SK-N-SH (cell line): ENCODE data around the gene PPP5C.

Source experiments
- CHD2 ChIP-seq: fragments of 150-350 bp; IDR thresholded peaks from 2 replicates; pipeline ENCODE4 v1.6.1; 2018; ENCODE audit warnings: low read length; ENCODE audit not compliant: partially characterized antibody
- EP300 ChIP-seq, 2 experiments: IDR thresholded peaks; 2 replicates each; pipeline versions ENCODE4 v1.4.0 to v1.6.1; 2012; ENCODE audit warnings: borderline replicate concordance in 1 of 2, low read depth in 1 of 2, low read length in 1 of 2
- FOXM1 ChIP-seq: IDR thresholded peaks from 2 replicates; pipeline ENCODE4 v1.4.0; 2012; ENCODE audit warnings: low read depth, mild to moderate bottlenecking
- JUND ChIP-seq: IDR thresholded peaks from 2 replicates; pipeline ENCODE4 v1.4.0; 2012
- RAD21 ChIP-seq: IDR thresholded peaks from 2 replicates; pipeline ENCODE4 v1.6.1; 2012; ENCODE audit warnings: mild to moderate bottlenecking, low read length
- RFX5 ChIP-seq: IDR thresholded peaks from 2 replicates; pipeline ENCODE4 v1.6.1; 2012; ENCODE audit warnings: mild to moderate bottlenecking, improper control_type of control experiment, low read length
- SMC3 ChIP-seq: IDR thresholded peaks from 2 replicates; pipeline ENCODE4 v1.6.1; 2012; ENCODE audit warnings: low read depth, low read length, improper control_type of control experiment
- YY1 ChIP-seq: IDR thresholded peaks from 2 replicates; pipeline ENCODE4 v1.4.0; 2012; ENCODE audit warnings: low read depth, mild to moderate bottlenecking
- TF ChIP-seq, protein P1 (sequence below): fragments of 200-600 bp; sonication (generic); IDR thresholded peaks from 2 replicates; pipeline ENCODE4 v1.6.1; 2017; ENCODE audit warnings: antibody characterized with exemption, mild to moderate bottlenecking, moderate library complexity
- TF ChIP-seq, protein P2 (sequence below): IDR thresholded peaks from 2 replicates; pipeline ENCODE4 v1.4.0; 2012; ENCODE audit warnings: low read depth, borderline replicate concordance

DNA sequence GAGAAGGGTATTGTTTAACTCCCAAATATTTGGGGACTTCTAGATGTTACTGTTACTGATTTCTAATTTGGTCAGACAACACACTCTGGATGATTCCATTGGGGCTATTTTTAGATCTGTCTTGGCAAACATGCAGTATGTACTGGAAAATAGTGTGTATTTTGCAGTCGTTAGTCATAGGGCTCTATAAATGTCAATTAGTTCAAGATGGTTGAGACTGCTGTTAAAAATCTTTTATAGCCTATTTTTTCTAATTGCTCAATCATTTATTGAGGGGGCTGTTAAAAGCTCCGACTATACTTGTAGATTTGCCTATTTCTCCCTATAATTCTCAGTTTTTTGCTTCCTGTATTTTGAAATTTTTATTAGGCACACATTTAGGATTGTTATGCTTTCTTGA is 31.4 kb downstream of the PPP5C start:
- no peak for TF ChIP-seq YY1
- TF ChIP-seq SMC3: no peak
- TF ChIP-seq, protein P1, sequence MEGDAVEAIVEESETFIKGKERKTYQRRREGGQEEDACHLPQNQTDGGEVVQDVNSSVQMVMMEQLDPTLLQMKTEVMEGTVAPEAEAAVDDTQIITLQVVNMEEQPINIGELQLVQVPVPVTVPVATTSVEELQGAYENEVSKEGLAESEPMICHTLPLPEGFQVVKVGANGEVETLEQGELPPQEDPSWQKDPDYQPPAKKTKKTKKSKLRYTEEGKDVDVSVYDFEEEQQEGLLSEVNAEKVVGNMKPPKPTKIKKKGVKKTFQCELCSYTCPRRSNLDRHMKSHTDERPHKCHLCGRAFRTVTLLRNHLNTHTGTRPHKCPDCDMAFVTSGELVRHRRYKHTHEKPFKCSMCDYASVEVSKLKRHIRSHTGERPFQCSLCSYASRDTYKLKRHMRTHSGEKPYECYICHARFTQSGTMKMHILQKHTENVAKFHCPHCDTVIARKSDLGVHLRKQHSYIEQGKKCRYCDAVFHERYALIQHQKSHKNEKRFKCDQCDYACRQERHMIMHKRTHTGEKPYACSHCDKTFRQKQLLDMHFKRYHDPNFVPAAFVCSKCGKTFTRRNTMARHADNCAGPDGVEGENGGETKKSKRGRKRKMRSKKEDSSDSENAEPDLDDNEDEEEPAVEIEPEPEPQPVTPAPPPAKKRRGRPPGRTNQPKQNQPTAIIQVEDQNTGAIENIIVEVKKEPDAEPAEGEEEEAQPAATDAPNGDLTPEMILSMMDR: no peak
- TF ChIP-seq, protein P2, sequence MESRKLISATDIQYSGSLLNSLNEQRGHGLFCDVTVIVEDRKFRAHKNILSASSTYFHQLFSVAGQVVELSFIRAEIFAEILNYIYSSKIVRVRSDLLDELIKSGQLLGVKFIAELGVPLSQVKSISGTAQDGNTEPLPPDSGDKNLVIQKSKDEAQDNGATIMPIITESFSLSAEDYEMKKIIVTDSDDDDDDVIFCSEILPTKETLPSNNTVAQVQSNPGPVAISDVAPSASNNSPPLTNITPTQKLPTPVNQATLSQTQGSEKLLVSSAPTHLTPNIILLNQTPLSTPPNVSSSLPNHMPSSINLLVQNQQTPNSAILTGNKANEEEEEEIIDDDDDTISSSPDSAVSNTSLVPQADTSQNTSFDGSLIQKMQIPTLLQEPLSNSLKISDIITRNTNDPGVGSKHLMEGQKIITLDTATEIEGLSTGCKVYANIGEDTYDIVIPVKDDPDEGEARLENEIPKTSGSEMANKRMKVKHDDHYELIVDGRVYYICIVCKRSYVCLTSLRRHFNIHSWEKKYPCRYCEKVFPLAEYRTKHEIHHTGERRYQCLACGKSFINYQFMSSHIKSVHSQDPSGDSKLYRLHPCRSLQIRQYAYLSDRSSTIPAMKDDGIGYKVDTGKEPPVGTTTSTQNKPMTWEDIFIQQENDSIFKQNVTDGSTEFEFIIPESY: no peak
- TF ChIP-seq RAD21: no peak
- TF ChIP-seq CHD2: no peak
- TF ChIP-seq RFX5: no peak
- TF ChIP-seq FOXM1: no peak
- 0 out of 4 replicates have a peak, but pooled peaks of 1 of the 2 experiments have one; percentile 23 for TF ChIP-seq EP300 (IDR thresholded peaks at IDR 0.05; ENCODE audit: borderline replicate concordance in 1 of 2, low read depth in 1 of 2, low read length in 1 of 2)
- 0 out of 2 replicates have a peak, but pooled peaks have one; percentile 19 for TF ChIP-seq JUND
